Neural progenitor cell (in vitro differentiated cells): Measurements from ENCODE around the gene BTC. TPM values are rescaled to one million over a fixed set of nuclear protein-coding genes. Genes with fewer than 3 reads are reported as not detected.

Experiments used
- DNase-seq: peaks from one replicate; pipeline ENCODE4 v3.0.0-alpha.2; 2016; ENCODE audit warnings: low spot score
- H2AFZ ChIP-seq: fragments of 200-600 bp; sonication (generic); replicated peaks from 2 replicates; pipeline ENCODE4 v1.6.1; 2016; ENCODE audit warnings: antibody characterized with exemption
- H3F3A ChIP-seq: fragments of 200-600 bp; sonication (generic); 2 replicates; pipeline ENCODE4 v1.6.1; 2016; ENCODE audit warnings: antibody characterized with exemption, low read depth
- H3K27ac ChIP-seq: fragments of 200-600 bp; sonication (generic); 2 replicates; pipeline ENCODE4 v1.5.1; 2016; ENCODE audit warnings: mild to moderate bottlenecking
- H3K27me3 ChIP-seq: fragments of 200-600 bp; sonication (generic); 2 replicates; pipeline ENCODE4 v1.6.1; 2016; ENCODE audit warnings: mild to moderate bottlenecking, moderate library complexity
- H3K36me3 ChIP-seq: fragments of 200-600 bp; sonication (generic); 2 replicates; pipeline ENCODE4 v1.5.1; 2016
- H3K4me1 ChIP-seq: fragments of 200-600 bp; sonication (generic); 2 replicates; pipeline ENCODE4 v1.6.1; 2016; ENCODE audit warnings: mixed run types
- H3K4me2 ChIP-seq: fragments of 200-600 bp; sonication (generic); 2 replicates; pipeline ENCODE4 v1.6.1; 2016
- H3K4me3 ChIP-seq: fragments of 200-600 bp; sonication (generic); 2 replicates; pipeline ENCODE4 v1.5.1; 2016
- H3K79me2 ChIP-seq: fragments of 200-600 bp; sonication (generic); 2 replicates; pipeline ENCODE4 v1.6.1; 2016; ENCODE audit warnings: low read depth
- H3K9ac ChIP-seq: fragments of 200-600 bp; sonication (generic); 2 replicates; pipeline ENCODE4 v1.6.1; 2016
- H3K9me3 ChIP-seq: fragments of 200-600 bp; sonication (generic); 2 replicates; pipeline ENCODE4 v1.5.1; 2016; ENCODE audit warnings: low read depth
- H4K20me1 ChIP-seq: fragments of 200-600 bp; sonication (generic); 2 replicates; pipeline ENCODE4 v1.6.1; 2016; ENCODE audit warnings: low read depth
- H3K27ac Mint-ChIP-seq: 3 replicates; pipeline ENCODE4 v1.8.0; 2021; ENCODE audit warnings: mixed read lengths
- H3K27me3 Mint-ChIP-seq: 2 replicates; pipeline ENCODE4 v1.8.0; 2022; ENCODE audit warnings: low read depth, mild to moderate bottlenecking, inconsistent platforms, moderate library complexity, mixed read lengths; ENCODE audit not compliant: insufficient read depth
- H3K36me3 Mint-ChIP-seq: 3 replicates; pipeline ENCODE4 v1.8.0; 2021; ENCODE audit warnings: mixed read lengths
- H3K4me1 Mint-ChIP-seq: 3 replicates; pipeline ENCODE4 v1.8.0; 2021; ENCODE audit warnings: mixed read lengths
- H3K4me3 Mint-ChIP-seq: 3 replicates; pipeline ENCODE4 v1.8.0; 2021; ENCODE audit warnings: mild to moderate bottlenecking, moderate library complexity, mixed read lengths
- H3K9me3 Mint-ChIP-seq: 3 replicates; pipeline ENCODE4 v1.8.0; 2020; ENCODE audit warnings: mixed read lengths
- CTCF ChIP-seq: fragments of 200-600 bp; sonication (generic); IDR thresholded peaks from 2 replicates; pipeline ENCODE4 v1.5.1; 2017; ENCODE audit warnings: antibody characterized with exemption, mild to moderate bottlenecking
- EZH2 ChIP-seq: fragments of 200-600 bp; sonication (generic); IDR thresholded peaks from 2 replicates; pipeline ENCODE4 v1.6.1; 2017; ENCODE audit warnings: antibody characterized with exemption, mild to moderate bottlenecking, moderate library complexity
- EZH2phosphoT487 ChIP-seq: fragments of 200-600 bp; sonication (generic); IDR thresholded peaks from 2 replicates; pipeline ENCODE4 v1.6.1; 2017; ENCODE audit warnings: antibody characterized with exemption
- total RNA-seq: library from RNA; depleted of rRNA; stranded (reverse); fragments of >200 nt; gene quantifications from 2 replicates; pipeline ENCODE4 v1.2.3, GENCODE V29; 2015; ENCODE audit warnings: low replicate concordance

BTC gene
- total RNA-seq, 1 donor from 2014 or later: 0.80 TPM

GRCh38 chr4:74742185-74742584 lies 52.1 kb downstream of the BTC start:
- Histone ChIP-seq H3F3A (no peaks in the 10 kb centered on the region), H2AFZ (no peak overlapping the region), H3K4me1 (no peaks in the 10 kb centered on the region), H3K9ac (no peak overlapping the region), H4K20me1 (no peaks in the 10 kb centered on the region), H3K9me3 (no peaks in the 10 kb centered on the region), H3K79me2 (no peaks in the 10 kb centered on the region), H3K4me3 (no peak overlapping the region), H3K27me3 (no peaks in the 10 kb centered on the region), H3K4me2 (no peak overlapping the region), H3K27ac (no peak overlapping the region), H3K36me3 (no peaks in the 10 kb centered on the region)
- no peak overlapping the region for H3K4me3 Mint-ChIP-seq
- H3K27me3 Mint-ChIP-seq: no peaks in the 10 kb centered on the region
- no peak for TF ChIP-seq EZH2phosphoT487
- TF ChIP-seq EZH2: no peak
- no peak for TF ChIP-seq CTCF
- no peak overlapping the region for H3K27ac Mint-ChIP-seq
- H3K9me3 Mint-ChIP-seq: no peaks in the 10 kb centered on the region
- DNase-seq: no peak
- H3K36me3 Mint-ChIP-seq: no peaks in the 10 kb centered on the region
- no peaks in the 10 kb centered on the region for H3K4me1 Mint-ChIP-seq

GRCh38 chr4:74738464-74739143 lies 55.7 kb downstream of the BTC start:
- H3K36me3 ChIP-seq: no peaks in the 10 kb centered on the region
- no peaks in the 10 kb centered on the region for H3K79me2 ChIP-seq
- H3K27me3 ChIP-seq: no peaks in the 10 kb centered on the region
- Mint-ChIP-seq H3K4me1 (no peaks in the 10 kb centered on the region), H3K27ac (no peak overlapping the region), H3K4me3 (no peak overlapping the region), H3K9me3 (no peaks in the 10 kb centered on the region), H3K36me3 (no peaks in the 10 kb centered on the region), H3K27me3 (no peaks in the 10 kb centered on the region)
- no peak overlapping the region for H3K4me2 ChIP-seq
- H3F3A ChIP-seq: no peaks in the 10 kb centered on the region
- H4K20me1 ChIP-seq: no peaks in the 10 kb centered on the region
- no peaks in the 10 kb centered on the region for H3K4me1 ChIP-seq
- no peak overlapping the region for H3K9ac ChIP-seq
- TF ChIP-seq EZH2: no peak
- no peaks in the 10 kb centered on the region for H3K9me3 ChIP-seq
- no peak overlapping the region for H3K27ac ChIP-seq
- no peak for DNase-seq
- H2AFZ ChIP-seq: no peak overlapping the region
- no peak overlapping the region for H3K4me3 ChIP-seq

- Histone ChIP-seq H3F3A (no peaks in the 10 kb centered on the region), H3K4me3 (no peak overlapping the region), H2AFZ (no peak overlapping the region), H4K20me1 (no peaks in the 10 kb centered on the region), H3K4me1 (no peaks in the 10 kb centered on the region), H3K9ac (no peak overlapping the region), H3K36me3 (no peaks in the 10 kb centered on the region), H3K27me3 (no peaks in the 10 kb centered on the region), H3K79me2 (no peaks in the 10 kb centered on the region), H3K27ac (no peak overlapping the region), H3K4me2 (no peak overlapping the region), H3K9me3 (no peaks in the 10 kb centered on the region)
- TF ChIP-seq CTCF (no peak), EZH2phosphoT487 (no peak)
- Mint-ChIP-seq H3K4me1 (no peaks in the 10 kb centered on the region), H3K36me3 (no peaks in the 10 kb centered on the region), H3K4me3 (no peak overlapping the region), H3K9me3 (no peaks in the 10 kb centered on the region), H3K27ac (no peak overlapping the region), H3K27me3 (peaks cover 2% of the 10 kb centered on the region)
- DNase-seq: no peak
Measured at GRCh38 chr4:74734995-74735394, 59.3 kb downstream of the BTC start.

GRCh38 chr4:74733756-74734155 lies 60.6 kb downstream of the BTC start:
- DNase-seq: no peak
- H4K20me1 ChIP-seq: no peaks in the 10 kb centered on the region
- H3F3A ChIP-seq: no peaks in the 10 kb centered on the region
- no peak overlapping the region for H3K9ac ChIP-seq
- H3K36me3 ChIP-seq: no peaks in the 10 kb centered on the region
- no peak overlapping the region for H3K27ac ChIP-seq
- peaks cover 2% of the 10 kb centered on the region for H3K27me3 Mint-ChIP-seq
- no peaks in the 10 kb centered on the region for H3K9me3 Mint-ChIP-seq
- no peak overlapping the region for H2AFZ ChIP-seq
- H3K4me1 Mint-ChIP-seq: no peaks in the 10 kb centered on the region
- H3K4me3 Mint-ChIP-seq: no peak overlapping the region
- H3K4me2 ChIP-seq: no peak overlapping the region
- no peak overlapping the region for H3K27ac Mint-ChIP-seq
- no peaks in the 10 kb centered on the region for H3K36me3 Mint-ChIP-seq
- H3K27me3 ChIP-seq: no peaks in the 10 kb centered on the region
- H3K79me2 ChIP-seq: no peaks in the 10 kb centered on the region
- no peaks in the 10 kb centered on the region for H3K4me1 ChIP-seq
- TF ChIP-seq EZH2 (no peak), EZH2phosphoT487 (no peak), CTCF (no peak)
- no peaks in the 10 kb centered on the region for H3K9me3 ChIP-seq
- no peak overlapping the region for H3K4me3 ChIP-seq
